K562 treated with DMSO at 1 percent for 24 hours (cell line): Measurements from ENCODE around the gene KRTAP9-8. TPM values are rescaled to one million over a fixed set of nuclear protein-coding genes. Genes with fewer than 3 reads are reported as not detected.

Experiments used
- total RNA-seq: library from RNA; unstranded; fragments of 300-600 nt; gene quantifications from 2 replicates; pipeline ENCODE4 v1.2.3, GENCODE V29; 2022; ENCODE audit warnings: low read depth; ENCODE audit not compliant: insufficient read depth

Gene KRTAP9-8, protein sequence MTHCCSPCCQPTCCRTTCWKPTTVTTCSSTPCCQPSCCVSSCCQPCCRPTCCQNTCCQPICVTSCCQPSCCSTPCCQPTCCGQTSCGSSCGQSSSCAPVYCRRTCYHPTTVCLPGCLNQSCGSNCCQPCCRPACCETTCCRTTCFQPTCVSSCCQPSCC
- not detected in 2 replicates for total RNA-seq

DNA sequence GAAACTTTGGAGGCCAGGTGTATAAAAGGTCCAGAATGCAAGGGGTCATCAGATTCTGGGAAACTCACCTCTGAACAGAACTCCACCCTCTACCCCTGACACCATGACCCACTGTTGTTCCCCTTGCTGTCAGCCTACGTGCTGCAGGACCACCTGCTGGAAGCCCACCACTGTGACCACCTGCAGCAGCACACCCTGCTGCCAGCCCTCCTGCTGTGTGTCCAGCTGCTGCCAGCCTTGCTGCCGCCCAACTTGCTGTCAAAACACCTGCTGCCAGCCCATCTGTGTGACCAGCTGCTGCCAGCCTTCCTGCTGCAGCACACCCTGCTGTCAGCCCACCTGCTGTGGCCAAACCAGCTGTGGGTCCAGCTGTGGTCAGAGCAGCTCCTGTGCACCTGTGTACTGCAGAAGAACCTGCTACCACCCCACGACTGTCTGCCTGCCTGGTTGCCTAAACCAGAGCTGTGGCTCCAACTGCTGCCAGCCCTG lies at the start of gene KRTAP9-8:
TSS of gene KRTAP9-8 (plus strand) at position 51 of the 489 bp plus-strand sequence. CDS start at position 104, 53 bp downstream.

DNA sequence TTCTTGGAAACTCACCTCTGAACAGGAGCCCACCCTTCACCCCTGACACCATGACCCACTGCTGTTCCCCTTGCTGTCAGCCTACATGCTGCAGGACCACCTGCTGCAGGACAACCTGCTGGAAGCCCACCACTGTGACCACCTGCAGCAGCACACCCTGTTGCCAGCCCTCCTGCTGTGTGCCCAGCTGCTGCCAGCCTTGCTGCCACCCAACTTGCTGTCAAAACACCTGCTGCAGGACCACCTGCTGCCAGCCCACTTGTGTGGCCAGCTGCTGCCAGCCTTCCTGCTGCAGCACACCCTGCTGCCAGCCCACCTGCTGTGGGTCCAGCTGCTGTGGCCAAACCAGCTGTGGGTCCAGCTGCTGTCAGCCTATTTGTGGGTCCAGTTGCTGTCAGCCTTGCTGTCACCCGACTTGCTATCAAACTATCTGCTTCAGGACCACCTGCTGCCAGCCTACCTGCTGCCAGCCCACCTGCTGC lies 47.9 kb upstream of the KRTAP9-8 start, which contains the start of gene KRTAP9-1:
TSS of gene KRTAP9-1 (plus strand) at position 51 of the 482 bp plus-strand sequence. CDS start at position 51, 0 bp downstream.

DNA sequence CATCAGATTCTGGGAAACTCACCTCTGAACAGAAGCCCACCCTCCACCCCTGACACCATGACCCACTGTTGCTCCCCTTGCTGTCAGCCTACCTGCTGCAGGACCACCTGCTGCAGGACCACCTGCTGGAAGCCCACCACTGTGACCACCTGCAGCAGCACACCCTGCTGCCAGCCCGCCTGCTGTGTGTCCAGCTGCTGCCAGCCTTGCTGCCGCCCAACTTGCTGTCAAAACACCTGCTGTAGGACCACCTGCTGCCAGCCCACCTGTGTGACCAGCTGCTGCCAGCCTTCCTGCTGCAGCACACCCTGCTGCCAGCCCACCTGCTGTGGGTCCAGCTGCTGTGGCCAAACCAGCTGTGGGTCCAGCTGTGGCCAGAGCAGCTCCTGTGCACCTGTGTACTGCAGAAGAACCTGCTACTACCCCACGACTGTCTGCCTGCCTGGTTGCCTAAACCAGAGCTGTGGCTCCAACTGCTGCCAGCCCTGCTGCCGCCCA lies 11.2 kb upstream of the KRTAP9-8 start, which contains the start of gene KRTAP9-2:
TSS of gene KRTAP9-2 (plus strand) at position 51 of the 498 bp plus-strand sequence. CDS start at position 58, 7 bp downstream.

DNA sequence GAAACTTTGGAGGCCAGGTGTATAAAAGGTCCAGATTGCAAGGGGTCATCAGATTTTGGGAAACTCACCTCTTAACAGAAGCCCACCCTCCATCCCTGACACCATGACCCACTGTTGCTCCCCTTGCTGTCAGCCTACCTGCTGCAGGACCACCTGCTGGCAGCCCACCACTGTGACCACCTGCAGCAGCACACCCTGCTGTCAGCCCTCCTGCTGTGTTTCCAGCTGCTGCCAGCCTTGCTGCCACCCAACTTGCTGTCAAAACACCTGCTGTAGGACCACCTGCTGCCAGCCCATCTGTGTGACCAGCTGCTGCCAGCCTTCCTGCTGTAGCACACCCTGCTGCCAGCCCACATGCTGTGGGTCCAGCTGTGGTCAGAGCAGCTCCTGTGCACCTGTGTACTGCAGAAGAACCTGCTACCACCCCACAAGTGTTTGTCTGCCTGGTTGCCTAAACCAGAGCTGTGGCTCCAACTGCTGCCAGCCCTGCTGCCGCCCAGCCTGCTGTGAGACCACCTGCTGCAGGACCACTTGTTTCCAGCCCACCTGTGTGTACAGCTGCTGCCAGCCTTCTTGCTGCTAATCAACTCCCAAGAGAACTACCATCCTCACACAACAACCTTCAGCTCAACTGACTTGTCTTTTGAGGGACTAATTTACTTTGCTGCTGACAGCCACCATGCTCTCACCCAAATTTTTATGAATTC lies 5.2 kb upstream of the KRTAP9-8 start, which contains the start of gene KRTAP9-3:
TSS of gene KRTAP9-3 (plus strand) at position 51 of the 707 bp plus-strand sequence. CDS start at position 104, 53 bp downstream.

DNA sequence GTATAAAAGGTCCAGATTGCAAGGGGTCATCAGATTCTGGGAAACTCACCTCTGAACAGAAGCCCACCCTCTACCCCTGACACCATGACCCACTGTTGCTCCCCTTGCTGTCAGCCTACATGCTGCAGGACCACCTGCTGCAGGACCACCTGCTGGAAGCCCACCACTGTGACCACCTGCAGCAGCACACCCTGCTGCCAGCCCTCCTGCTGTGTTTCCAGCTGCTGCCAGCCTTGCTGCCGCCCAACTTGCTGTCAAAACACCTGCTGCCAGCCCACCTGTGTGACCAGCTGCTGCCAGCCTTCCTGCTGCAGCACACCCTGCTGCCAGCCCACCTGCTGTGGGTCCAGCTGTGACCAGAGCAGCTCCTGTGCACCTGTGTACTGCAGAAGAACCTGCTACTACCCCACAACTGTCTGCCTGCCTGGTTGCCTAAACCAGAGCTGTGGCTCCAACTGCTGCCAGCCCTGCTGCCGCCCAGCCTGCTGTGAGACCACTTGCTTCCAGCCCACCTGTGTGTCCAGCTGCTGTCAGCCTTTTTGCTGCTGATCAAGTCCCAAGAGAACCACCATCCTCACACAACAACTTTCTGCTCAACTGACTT lies 11.9 kb downstream of the KRTAP9-8 start, which contains the start of gene KRTAP9-4:
TSS of gene KRTAP9-4 (plus strand) at position 51 of the 604 bp plus-strand sequence. CDS start at position 85, 34 bp downstream.

DNA sequence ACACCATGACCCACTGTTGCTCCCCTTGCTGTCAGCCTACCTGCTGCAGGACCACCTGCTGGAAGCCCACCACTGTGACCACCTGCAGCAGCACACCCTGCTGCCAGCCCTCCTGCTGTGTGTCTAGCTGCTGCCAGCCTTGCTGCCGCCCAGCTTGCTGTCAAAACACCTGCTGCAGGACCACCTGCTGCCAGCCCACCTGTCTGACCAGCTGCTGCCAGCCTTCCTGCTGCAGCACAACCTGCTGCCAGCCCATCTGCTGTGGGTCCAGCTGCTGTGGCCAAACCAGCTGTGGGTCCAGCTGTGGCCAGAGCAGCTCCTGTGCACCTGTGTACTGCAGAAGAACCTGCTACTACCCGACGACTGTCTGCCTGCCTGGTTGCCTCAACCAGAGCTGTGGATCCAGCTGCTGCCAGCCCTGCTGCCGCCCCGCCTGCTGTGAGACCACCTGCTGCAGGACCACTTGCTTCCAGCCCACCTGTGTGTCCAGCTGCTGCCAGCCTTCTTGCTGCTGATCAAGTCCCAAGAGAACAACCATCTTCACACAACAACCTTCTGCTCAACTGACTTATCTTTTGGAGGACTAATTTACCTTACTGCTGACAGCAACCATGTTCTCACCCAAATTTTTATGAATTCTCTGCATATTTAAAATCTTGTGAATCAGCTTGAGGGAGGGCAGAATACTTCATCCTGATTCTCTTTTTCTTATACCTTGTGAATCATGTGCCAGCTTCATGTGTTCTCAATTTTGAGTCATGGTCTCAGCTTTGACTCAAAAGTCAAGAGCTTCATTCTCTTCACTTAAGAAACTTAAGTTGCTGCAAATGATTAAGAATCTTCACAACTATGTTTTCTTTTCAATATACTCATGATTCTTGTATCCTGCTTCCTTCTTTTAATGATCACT lies 17.8 kb downstream of the KRTAP9-8 start, which contains the start of gene KRTAP9-9:
TSS of gene KRTAP9-9 (plus strand) at position 4 of the 910 bp plus-strand sequence.

DNA sequence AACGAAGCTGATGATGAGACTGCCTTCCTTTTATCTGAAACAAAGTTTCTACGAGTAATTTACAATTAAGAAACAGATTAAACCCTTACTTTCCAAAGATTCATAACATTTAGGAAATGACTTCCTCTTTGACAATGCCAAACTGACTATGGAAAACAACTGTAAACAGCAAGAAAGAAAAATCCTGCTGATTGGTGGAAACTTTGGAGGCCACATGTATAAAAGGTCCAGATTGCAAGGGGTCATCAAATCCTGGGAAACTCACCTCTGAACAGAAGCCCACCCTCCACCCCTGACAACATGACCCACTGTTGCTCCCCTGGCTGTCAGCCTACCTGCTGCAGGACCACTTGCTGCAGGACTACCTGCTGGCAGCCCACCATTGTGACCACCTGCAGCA lies 27.3 kb downstream of the KRTAP9-8 start, which contains the start of gene KRTAP9-6:
TSS of gene KRTAP9-6 (plus strand) at position 301 of the 400 bp plus-strand sequence. CDS start at position 301, 0 bp downstream.

DNA sequence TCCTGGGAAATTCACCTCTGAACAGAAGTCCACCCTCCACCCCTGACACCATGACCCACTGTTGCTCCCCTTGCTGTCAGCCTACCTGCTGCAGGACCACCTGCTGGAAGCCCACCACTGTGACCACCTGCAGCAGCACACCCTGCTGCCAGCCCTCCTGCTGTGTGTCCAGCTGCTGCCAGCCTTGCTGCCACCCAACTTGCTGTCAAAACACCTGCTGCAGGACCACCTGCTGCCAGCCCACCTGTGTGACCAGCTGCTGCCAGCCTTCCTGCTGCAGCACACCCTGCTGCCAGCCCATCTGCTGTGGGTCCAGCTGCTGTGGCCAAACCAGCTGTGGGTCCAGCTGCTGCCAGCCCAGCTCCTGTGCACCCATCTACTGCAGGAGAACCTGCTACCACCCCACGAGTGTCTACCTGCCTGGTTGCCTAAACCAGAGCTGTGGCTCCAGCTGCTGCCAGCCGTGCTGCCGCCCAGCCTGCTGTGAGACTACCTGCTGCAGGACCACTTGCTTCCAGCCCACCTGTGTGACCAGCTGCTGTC lies 37.9 kb downstream of the KRTAP9-8 start, which contains the start of gene KRTAP9-7:
TSS of gene KRTAP9-7 (plus strand) at position 51 of the 543 bp plus-strand sequence. CDS start at position 51, 0 bp downstream.

Other genes with a start within 250 kb of the KRTAP9-8 start
- gene KRTAP3-3, start 243.8 kb upstream of the KRTAP9-8 start, total RNA-seq, result not detected in 2 replicates
- gene KRTAP3-2, start 238.1 kb upstream of the KRTAP9-8 start, total RNA-seq, result not detected in 2 replicates
- gene KRTAP3-1, start 228.9 kb upstream of the KRTAP9-8 start, total RNA-seq, result not detected in 2 replicates
- gene KRTAP1-5, start 210.8 kb upstream of the KRTAP9-8 start, total RNA-seq, result not detected in 2 replicates
- not detected in 2 replicates for gene KRTAP1-4, start 207.8 kb upstream of the KRTAP9-8 start, total RNA-seq
- not detected in 2 replicates for gene KRTAP1-3, start 203.1 kb upstream of the KRTAP9-8 start, total RNA-seq
- not detected in 2 replicates for gene KRTAP1-1, start 196.5 kb upstream of the KRTAP9-8 start, total RNA-seq
- not detected in 2 replicates for gene KRTAP2-1, start 190.7 kb upstream of the KRTAP9-8 start, total RNA-seq
- gene KRTAP2-2, start 182.8 kb upstream of the KRTAP9-8 start, total RNA-seq, result not detected in 2 replicates
- gene KRTAP2-3, start 177.9 kb upstream of the KRTAP9-8 start, total RNA-seq, result not detected in 2 replicates
- gene KRTAP2-4, start 172.1 kb upstream of the KRTAP9-8 start, total RNA-seq, result not detected in 2 replicates
- not detected in 2 replicates for gene KRTAP4-7, start 153.8 kb upstream of the KRTAP9-8 start, total RNA-seq
- gene KRTAP4-8, start 139.9 kb upstream of the KRTAP9-8 start, total RNA-seq, result not detected in 2 replicates
- gene KRTAP4-16, start 135.8 kb upstream of the KRTAP9-8 start, total RNA-seq, result not detected in 2 replicates
- gene KRTAP4-9, start 132.6 kb upstream of the KRTAP9-8 start, total RNA-seq, result not detected in 2 replicates
- gene KRTAP4-11, start 119.6 kb upstream of the KRTAP9-8 start, total RNA-seq, result not detected in 2 replicates
- not detected in 2 replicates for gene KRTAP4-12, start 113.8 kb upstream of the KRTAP9-8 start, total RNA-seq
- not detected in 2 replicates for gene KRTAP4-6, start 97.5 kb upstream of the KRTAP9-8 start, total RNA-seq
- not detected in 2 replicates for gene KRTAP4-5, start 88.2 kb upstream of the KRTAP9-8 start, total RNA-seq
- gene KRTAP4-4, start 77.3 kb upstream of the KRTAP9-8 start, total RNA-seq, result not detected in 2 replicates
- not detected in 2 replicates for gene KRTAP4-3, start 69.8 kb upstream of the KRTAP9-8 start, total RNA-seq
- not detected in 2 replicates for gene KRTAP4-2, start 59.8 kb upstream of the KRTAP9-8 start, total RNA-seq
- not detected in 2 replicates for gene KRTAP4-1, start 53.1 kb upstream of the KRTAP9-8 start, total RNA-seq
- gene KRTAP9-1, start 48.1 kb upstream of the KRTAP9-8 start, total RNA-seq, result not detected in 2 replicates
- gene KRTAP9-2, start 11.4 kb upstream of the KRTAP9-8 start, total RNA-seq, result not detected in 2 replicates
- not detected in 2 replicates for gene KRTAP9-3, start 5.5 kb upstream of the KRTAP9-8 start, total RNA-seq
- not detected in 2 replicates for gene KRTAP9-4, start 11.7 kb downstream of the KRTAP9-8 start, total RNA-seq
- gene KRTAP9-9, start 17.4 kb downstream of the KRTAP9-8 start, total RNA-seq, result not detected in 2 replicates
- not detected in 2 replicates for gene KRTAP9-6, start 27.4 kb downstream of the KRTAP9-8 start, total RNA-seq
- not detected in 2 replicates for gene KRTAP9-7, start 37.7 kb downstream of the KRTAP9-8 start, total RNA-seq
- gene KRTAP29-1, start 64.9 kb downstream of the KRTAP9-8 start, total RNA-seq, result not detected in 2 replicates
- not detected in 2 replicates for gene KRTAP16-1, start 71.3 kb downstream of the KRTAP9-8 start, total RNA-seq
- not detected in 2 replicates for gene KRTAP17-1, start 77.7 kb downstream of the KRTAP9-8 start, total RNA-seq
- gene KRT33A, start 112.8 kb downstream of the KRTAP9-8 start, total RNA-seq, result not detected in 2 replicates
- not detected in 2 replicates for gene KRT33B, start 131.8 kb downstream of the KRTAP9-8 start, total RNA-seq
- gene KRT34, start 144.3 kb downstream of the KRTAP9-8 start, total RNA-seq, result not detected in 2 replicates
- gene KRT31, start 159.6 kb downstream of the KRTAP9-8 start, total RNA-seq, result not detected in 2 replicates
- gene KRT37, start 186.6 kb downstream of the KRTAP9-8 start, total RNA-seq, result not detected in 2 replicates
- not detected in 2 replicates for gene KRT38, start 203.0 kb downstream of the KRTAP9-8 start, total RNA-seq
- gene KRT32, start 229.4 kb downstream of the KRTAP9-8 start, total RNA-seq, result not detected in 2 replicates
- not detected in 2 replicates for gene KRT35, start 243.2 kb downstream of the KRTAP9-8 start, total RNA-seq